ENCODE results near the gene POU6F2.
"Not testable (repeated sequence)": the region's sequence is repeated elsewhere in the genome, so short reads cannot be mapped to it uniquely, and the experiment has no call there.

Gene POU6F2

GRCh38 chr7:39338716-39339115, 361.0 kb downstream of the POU6F2 start:
- in situ Hi-C loops (cut with HindIII; ENCODE audit: low sequenced_read_pairs), result no loop called here

GRCh38 chr7:39339591-39339990, 361.9 kb downstream of the POU6F2 start:
- in situ Hi-C loops (cut with HindIII; ENCODE audit: low sequenced_read_pairs), result no loop called here

- in situ Hi-C loops (cut with HindIII; ENCODE audit: low sequenced_read_pairs), result no loop called here
Observed at GRCh38 chr7:39341083-39341482, 363.4 kb downstream of the POU6F2 start.

DNA sequence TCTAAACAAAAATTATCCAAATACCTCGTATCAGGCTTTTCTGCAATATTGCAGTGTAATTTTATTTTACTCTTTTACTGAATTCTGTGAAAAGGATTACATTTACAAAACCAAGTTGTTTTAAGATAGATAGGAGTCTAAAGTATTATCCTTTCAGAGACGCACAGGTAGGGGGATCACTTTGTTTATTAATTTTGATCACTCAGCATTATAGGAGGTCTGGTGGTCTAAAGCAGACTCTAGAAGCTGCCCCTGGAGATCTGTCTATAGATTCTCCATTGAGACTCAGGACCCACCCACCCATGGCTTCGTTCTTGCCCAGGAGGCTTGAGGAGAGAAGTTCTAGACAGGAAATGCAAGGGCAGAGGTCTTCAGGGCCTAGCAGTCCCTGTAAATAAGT, 365.1 kb downstream of the POU6F2 start:
- in situ Hi-C loops (cut with HindIII; ENCODE audit: low sequenced_read_pairs), result no loop called here

- in situ Hi-C loops (cut with HindIII; ENCODE audit: low sequenced_read_pairs), result no loop called here
Observed at GRCh38 chr7:39349452-39350123, 371.9 kb downstream of the POU6F2 start.

DNA sequence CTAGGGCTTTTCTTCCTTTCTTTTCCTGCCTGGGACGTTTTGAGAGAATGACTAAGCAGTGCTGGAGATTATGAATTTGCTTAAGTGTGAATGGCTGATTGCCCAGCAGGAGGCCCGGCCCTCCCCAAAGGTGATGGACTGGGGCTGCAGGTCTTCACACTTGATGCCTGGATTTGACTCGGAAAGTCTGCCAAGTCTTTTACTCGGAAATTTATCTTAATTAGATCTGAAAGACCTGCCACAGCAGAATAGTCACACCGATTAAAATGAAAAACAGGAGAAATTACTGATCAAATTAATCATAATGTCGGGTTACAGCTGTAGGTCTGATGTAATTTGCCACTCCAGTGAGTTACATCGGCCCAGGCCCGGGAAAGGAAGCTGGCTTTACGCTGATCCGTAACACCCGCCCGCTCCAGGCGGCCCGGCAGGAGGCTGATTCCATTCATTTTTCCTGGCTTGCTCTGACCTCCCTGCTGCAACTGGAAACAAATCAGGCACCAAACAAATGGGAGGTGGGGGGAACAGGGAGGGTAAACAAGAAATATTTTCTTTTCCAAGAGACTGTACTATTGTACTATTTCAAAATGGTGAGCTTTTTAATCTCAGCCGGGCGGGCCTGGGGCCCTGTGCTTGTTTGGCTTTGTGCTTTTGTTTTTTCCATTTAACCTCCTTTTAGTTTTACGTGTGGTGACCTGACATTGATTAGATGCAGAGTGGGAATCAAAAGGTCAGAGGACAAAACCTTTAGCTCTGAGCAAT, 376.1 kb downstream of the POU6F2 start:
- in situ Hi-C loops (cut with HindIII; ENCODE audit: low sequenced_read_pairs), result no loop called here

GRCh38 chr7:39355664-39356063, 378.0 kb downstream of the POU6F2 start:
- in situ Hi-C loops (cut with HindIII; ENCODE audit: low sequenced_read_pairs), result no loop called here

DNA sequence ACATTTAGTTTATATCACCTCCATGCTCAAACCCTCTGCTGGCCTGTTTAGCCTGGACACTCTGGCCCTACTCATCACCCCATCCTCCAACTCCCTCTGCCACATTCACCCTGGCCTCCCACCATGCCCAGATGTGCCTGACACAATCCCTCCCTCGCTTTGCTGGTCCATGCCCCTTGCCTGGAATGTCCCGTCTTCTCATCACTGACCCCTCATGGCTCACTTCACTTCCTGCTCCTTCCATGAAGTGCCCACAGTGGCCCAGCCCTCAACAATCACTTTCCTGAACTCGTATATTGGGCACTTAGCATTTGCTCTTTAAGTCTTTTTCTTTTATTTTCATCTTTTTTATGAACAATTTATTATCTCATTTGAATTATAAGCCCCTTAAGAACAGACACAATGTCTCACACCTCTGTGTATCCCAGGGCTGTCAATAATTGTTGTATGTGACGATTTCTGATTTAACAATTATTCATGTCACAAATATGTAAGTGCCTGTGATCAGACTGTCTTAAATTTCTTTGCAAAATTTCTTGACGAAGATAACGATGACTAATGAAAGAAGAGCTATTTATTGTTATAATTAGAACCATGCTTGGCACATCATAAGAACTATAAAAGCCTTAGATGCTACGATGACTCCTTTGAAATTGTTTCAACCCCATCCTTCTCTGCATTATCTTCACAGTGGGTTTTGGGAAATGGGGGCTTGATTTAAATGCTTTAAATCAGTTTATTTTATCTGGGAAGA, 378.6 kb downstream of the POU6F2 start:
- in situ Hi-C loops (cut with HindIII; ENCODE audit: low sequenced_read_pairs), result no loop called here

DNA sequence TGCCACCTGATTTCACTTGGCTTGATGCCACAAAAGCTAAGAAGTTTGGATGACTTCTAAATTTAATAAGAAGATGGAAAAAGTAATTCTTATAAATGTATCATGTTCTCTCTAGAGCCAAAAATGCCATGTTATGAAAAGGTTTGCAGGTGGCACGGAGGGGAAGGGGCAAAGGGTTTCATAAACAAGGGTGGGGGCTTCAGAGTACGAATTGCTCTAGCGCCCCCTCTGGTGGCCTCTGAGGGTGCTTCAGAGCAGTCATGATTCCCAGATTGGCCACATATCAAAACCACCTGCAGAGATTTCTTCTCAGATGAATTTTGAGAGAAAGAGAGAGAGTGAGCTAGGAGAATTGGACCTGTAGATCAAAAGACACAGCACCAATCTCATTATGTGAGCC, 379.9 kb downstream of the POU6F2 start:
- in situ Hi-C loops (cut with HindIII; ENCODE audit: low sequenced_read_pairs), result no loop called here

- in situ Hi-C loops (cut with HindIII; ENCODE audit: low sequenced_read_pairs), result no loop called here
Observed at GRCh38 chr7:39360038-39360437, 382.3 kb downstream of the POU6F2 start.

GRCh38 chr7:39360766-39361165, 383.1 kb downstream of the POU6F2 start:
- in situ Hi-C loops (cut with HindIII; ENCODE audit: low sequenced_read_pairs), result no loop called here

DNA sequence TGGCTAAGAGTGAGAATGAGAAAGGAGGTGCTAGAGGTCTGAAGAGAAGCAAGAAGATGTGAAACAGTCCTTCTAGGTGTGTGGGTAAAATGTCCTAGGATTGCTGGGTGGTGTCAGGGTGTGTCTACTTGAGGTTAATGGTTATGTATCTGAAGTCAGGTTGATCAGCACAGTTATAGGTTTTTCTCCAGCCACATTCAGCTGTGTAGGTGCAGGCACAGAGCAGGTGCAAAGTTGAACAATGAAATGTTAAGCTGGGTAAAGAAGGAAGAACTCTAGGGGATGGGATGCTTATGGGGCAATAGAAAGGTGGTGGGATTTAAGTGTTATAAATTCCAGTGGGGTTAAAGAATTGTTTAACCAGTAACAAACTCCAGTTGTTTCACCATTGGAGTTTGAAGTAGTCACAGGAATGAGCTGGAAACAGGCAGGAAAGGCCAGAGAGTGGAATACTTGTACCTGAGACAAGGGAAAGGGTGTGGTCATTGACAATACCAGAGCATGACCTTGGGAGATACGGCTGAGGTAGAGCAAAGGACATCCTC, 388.1 kb downstream of the POU6F2 start:
- in situ Hi-C loops (cut with HindIII; ENCODE audit: low sequenced_read_pairs), result no loop called here

DNA sequence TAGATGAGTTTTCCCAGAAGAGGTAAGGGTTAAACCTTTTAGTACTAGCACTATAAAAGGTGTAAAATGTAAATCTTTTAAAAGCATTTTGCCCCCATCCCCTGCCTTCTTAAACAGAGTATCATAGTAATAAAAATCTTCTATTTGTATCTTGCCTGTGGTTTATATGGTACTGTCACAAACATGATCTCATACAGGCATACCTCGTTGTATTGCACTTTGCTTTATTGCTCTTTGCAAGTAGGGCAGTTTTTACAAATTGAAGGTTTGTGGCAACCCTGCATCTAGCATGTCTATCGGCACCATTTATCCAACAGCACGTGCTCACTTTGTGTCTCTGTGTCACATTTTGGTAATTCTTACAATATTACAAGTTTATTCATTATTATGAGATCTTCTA, 389.7 kb downstream of the POU6F2 start:
- in situ Hi-C loops (cut with HindIII; ENCODE audit: low sequenced_read_pairs), result no loop called here

GRCh38 chr7:39367943-39368342, 390.2 kb downstream of the POU6F2 start:
- in situ Hi-C loops (cut with HindIII; ENCODE audit: low sequenced_read_pairs), result no loop called here

- in situ Hi-C loops (cut with HindIII; ENCODE audit: low sequenced_read_pairs), result no loop called here
Observed at GRCh38 chr7:39372383-39372782, 394.7 kb downstream of the POU6F2 start.

- in situ Hi-C loops (cut with HindIII; ENCODE audit: low sequenced_read_pairs), result no loop called here
Observed at GRCh38 chr7:39374436-39375040, 396.8 kb downstream of the POU6F2 start.

DNA sequence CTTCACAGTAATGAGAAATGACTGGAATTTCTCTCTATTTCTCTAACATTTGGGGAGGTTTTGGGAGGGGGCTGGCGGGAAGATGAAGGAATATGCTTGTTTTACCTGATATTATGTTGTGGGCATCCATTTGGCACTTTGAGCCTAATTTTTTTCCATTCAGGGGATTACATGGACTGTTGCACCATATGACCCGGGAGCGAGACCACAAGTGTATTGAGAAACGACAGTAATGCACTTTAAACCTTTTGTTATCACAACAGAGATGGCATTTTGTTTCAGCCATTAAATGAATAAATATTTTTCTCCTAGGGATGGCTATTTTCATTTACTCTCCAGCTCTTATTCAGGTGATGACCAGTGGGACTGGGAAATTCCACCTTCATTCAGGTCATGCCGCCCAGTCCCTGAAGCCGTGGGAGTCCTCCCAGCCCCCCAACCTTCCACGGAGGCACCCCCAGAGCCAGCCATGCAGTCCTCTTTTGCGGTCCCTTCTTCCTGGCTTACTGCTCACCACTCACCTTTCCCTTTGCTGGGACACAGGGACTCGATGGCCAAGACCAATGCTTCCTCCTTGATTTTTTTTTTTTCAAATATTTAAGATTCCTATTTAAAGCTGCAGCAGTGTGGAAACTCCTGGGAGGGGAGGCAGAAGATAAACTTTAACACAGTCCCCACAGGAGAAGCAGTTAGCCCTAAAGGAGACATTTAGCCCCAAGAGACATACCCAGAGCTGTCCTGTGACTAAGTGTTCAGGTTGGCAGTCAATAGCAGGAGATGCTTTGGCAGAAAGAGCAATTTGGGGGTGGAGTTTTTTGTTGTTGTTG, 397.6 kb downstream of the POU6F2 start:
- in situ Hi-C loops (cut with HindIII; ENCODE audit: low sequenced_read_pairs), result no loop called here

GRCh38 chr7:39375874-39376190, 398.1 kb downstream of the POU6F2 start:
- in situ Hi-C loops (cut with HindIII; ENCODE audit: low sequenced_read_pairs), result no loop called here

GRCh38 chr7:39376881-39377280, 399.2 kb downstream of the POU6F2 start:
- in situ Hi-C loops (cut with HindIII; ENCODE audit: low sequenced_read_pairs), result not testable (repeated sequence)

DNA sequence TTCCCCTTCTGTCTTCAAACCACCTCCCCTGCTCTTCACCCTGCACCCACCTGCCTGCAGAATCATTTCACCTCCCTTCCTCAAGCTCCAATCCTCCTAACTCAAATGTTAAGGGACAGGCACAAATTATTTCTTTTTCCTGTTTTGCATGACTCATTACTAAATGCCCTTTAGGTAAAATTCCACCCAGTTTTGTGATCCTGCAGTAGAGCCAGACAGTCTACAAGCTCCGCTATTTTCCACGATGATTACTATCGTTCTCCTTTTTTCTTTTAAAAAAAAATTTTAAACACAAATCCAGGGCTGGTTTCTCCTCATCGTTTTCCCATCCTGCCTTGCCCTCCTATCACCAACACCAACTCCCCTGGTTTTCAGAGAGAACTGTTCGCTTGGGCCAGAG, 401.7 kb downstream of the POU6F2 start:
- in situ Hi-C loops (cut with HindIII; ENCODE audit: low sequenced_read_pairs), result no loop called here
